ENCODE data around the gene EEF1A1. TPM values are rescaled to one million over a fixed set of nuclear protein-coding genes. Genes with fewer than 3 reads are reported as not detected.

Gene EEF1A1
- total and polyA plus RNA-seq, 9 donors = 15,578 to 19,769 (median 16,968) TPM

- TF ChIP-seq EP300 (IDR thresholded peaks at IDR 0.05) (no peak), POLR2A (IDR thresholded peaks at IDR 0.05) (no peak)
- TF ChIP-seq, protein P1, sequence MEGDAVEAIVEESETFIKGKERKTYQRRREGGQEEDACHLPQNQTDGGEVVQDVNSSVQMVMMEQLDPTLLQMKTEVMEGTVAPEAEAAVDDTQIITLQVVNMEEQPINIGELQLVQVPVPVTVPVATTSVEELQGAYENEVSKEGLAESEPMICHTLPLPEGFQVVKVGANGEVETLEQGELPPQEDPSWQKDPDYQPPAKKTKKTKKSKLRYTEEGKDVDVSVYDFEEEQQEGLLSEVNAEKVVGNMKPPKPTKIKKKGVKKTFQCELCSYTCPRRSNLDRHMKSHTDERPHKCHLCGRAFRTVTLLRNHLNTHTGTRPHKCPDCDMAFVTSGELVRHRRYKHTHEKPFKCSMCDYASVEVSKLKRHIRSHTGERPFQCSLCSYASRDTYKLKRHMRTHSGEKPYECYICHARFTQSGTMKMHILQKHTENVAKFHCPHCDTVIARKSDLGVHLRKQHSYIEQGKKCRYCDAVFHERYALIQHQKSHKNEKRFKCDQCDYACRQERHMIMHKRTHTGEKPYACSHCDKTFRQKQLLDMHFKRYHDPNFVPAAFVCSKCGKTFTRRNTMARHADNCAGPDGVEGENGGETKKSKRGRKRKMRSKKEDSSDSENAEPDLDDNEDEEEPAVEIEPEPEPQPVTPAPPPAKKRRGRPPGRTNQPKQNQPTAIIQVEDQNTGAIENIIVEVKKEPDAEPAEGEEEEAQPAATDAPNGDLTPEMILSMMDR (IDR thresholded peaks at IDR 0.05) = no peak
- H3K4me3 ChIP-seq = no peak overlapping the region
- no peaks in the 10 kb centered on the region for H3K4me1 ChIP-seq (ENCODE audit: insufficient read depth)
- intact Hi-C loops (cut with DNase I) = no loop called here
- H3K9me3 ChIP-seq = no peaks in the 10 kb centered on the region
- H3K27ac ChIP-seq = no peak overlapping the region
- 40 to 46% (median 40%) methylated on average over 7 of the region's 7 CpGs for WGBS, 3 donors
- H3K27me3 ChIP-seq = no peaks in the 10 kb centered on the region
- DNase-seq = no peak
- H3K36me3 ChIP-seq = no peaks in the 10 kb centered on the region
Measured at GRCh38 chr6:73528897-73529296, 8.1 kb upstream of the EEF1A1 start.

DNA sequence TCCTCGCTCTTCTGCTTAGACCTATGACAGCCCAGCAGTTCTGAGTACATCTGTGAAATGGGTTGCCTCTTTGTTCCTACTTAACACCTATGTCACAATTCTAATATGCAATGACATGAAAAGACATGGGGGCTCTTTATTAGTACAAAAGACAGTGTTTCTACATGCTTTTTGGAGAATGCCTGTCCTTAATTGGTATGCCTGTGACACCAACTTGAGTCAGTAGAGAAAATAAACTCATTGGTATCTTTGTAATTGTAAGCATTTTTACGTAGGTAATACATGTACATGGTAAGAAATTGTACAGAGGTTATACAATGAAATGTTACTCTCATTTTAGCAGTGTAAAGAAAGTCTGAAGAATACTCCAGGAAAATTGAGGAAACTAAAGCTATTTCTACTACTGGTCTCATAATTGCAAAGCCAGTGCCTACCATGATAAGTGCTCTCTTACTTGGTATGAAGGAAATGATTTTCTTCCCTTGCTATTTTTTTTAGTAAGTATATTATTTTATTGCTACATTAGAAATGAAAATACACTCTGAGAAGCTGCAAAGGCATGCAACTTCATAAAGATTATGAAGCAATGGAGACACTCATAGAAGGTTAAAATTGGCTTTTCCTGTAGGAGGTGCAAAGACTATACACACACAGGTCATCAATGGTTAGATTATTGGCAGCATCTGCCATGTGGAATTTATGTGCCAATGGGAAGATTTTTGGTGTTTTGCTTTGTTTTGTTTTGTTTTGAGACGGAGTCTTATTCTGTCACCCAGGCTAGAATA lies 4.9 kb upstream of the EEF1A1 start:
- H3K9me3 ChIP-seq = no peaks in the 10 kb centered on the region
- H3K4me3 ChIP-seq = no peak overlapping the region
- no peaks in the 10 kb centered on the region for H3K27me3 ChIP-seq
- intact Hi-C loops (cut with DNase I) = no loop called here
- H3K27ac ChIP-seq = no peak overlapping the region
- DNase-seq = no peak
- 91 to 95% (median 92%) methylated on average over 3 of the region's 3 CpGs for WGBS, 3 donors
- H3K36me3 ChIP-seq = no peaks in the 10 kb centered on the region
- peaks cover 1% of the 10 kb centered on the region for H3K4me1 ChIP-seq (ENCODE audit: insufficient read depth)
- TF ChIP-seq, protein P1 (IDR thresholded peaks at IDR 0.05) = no peak

DNA sequence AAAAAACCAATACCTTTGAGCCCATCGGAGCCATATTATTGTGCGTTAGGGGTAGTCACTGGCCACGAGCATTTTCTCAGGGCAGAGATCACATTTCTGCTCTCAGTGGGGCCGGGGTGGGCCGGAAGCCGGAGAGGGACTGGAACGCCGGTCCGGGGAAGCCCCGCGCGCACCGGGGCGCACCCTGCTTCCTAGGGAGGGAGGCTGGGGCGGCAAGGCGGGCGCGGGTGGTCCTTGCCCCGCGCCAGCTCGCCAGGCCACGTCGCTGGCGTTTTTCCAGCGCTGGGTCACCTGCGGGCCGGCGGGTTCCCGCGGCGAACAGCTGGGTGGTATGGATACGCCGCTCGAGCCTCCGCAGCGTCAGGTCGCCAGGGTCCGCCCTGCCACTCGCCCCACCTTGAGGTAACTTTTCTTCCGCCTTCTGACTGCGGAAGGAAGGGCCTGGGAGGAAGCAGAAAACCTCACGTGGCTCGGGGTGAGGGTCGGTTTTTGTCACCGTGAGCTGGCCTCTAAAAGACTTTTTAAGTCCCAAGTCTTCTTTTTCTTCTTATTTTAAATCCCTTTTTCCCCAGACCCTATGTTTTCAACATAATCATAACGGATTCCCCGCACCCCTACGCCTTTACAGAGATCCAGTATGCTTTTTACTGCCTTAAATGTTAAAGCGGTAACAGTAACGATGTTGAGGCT lies 2.7 kb upstream of the EEF1A1 start:
- Histone ChIP-seq H3K27me3 (no peaks in the 10 kb centered on the region), H3K4me3 (peak overlapping the region; percentile 80), H3K27ac (peak overlapping the region; percentile 88 to 99), H3K9me3 (no peaks in the 10 kb centered on the region), H3K36me3 (no peaks in the 10 kb centered on the region), H3K4me1 (ENCODE audit: insufficient read depth) (peaks cover 1% of the 10 kb centered on the region)
- WGBS, 3 donors = 4 to 8% (median 5%) methylated on average over 48 to 50 of the region's 50 CpGs
- intact Hi-C loops (cut with DNase I) = loop anchor here in 3 of 4 donors (2.0 to 5.0 kb wide), 2 partner anchors 57 to 59 kb away; no protein-coding TSS in a partner anchor
- TF ChIP-seq EP300 (IDR thresholded peaks at IDR 0.05) (no peak), POLR2A (IDR thresholded peaks at IDR 0.05) (no peak)
- TF ChIP-seq, protein P1 (IDR thresholded peaks at IDR 0.05) = no peak
- peak; percentile 56 to 73 (median 66) for DNase-seq

DNA sequence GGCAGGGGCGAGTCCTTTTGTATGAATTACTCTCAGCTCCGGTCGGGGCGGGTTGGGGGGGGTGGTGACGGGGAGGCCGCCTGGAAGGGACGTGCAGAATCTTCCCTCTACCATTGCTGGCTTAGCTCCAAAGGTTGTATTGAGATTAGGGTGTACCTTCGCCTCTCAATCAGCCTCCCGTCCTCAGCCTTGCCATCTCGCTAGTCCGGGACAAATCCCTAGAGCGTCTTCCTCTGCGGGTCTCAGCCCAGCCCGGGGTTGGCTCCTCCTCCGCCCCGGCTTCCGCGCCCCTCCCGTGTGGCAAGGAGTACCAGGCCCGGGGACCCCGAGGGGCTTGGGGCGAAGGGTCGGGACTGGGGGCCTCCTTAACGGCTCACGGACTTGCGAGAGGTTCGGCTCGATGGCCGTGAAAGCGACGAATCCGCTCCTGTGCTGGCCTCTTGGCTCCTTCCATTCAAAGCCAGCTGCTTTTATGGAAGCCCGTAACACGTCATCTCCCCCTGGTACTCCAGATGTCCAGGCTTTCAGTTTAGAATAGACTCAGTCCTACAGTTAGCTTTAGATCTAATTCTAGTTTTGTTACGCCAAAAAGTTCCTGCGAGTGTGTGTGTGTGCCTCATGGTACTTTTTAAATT lies 636 bp upstream of the EEF1A1 start:
- TF ChIP-seq, protein P1 (IDR thresholded peaks at IDR 0.05) = no peak
- peak; percentile 43 for TF ChIP-seq POLR2A (IDR thresholded peaks at IDR 0.05)
- H3K9me3 ChIP-seq = no peaks in the 10 kb centered on the region
- H3K4me3 ChIP-seq = peak overlapping the region; percentile 76
- peaks cover 1% of the 10 kb centered on the region for H3K4me1 ChIP-seq (ENCODE audit: insufficient read depth)
- H3K27ac ChIP-seq = peak overlapping the region; percentile 99
- intact Hi-C loops (cut with DNase I) = loop anchor here in 3 of 4 donors (2.0 to 5.0 kb wide), 2 partner anchors 61 to 131 kb away; partner anchors contain the start of gene SLC17A5 (in 1 of the 3)
- DNase-seq = peak; percentile 80 to 88 (median 86)
- H3K36me3 ChIP-seq = no peaks in the 10 kb centered on the region
- H3K27me3 ChIP-seq = no peaks in the 10 kb centered on the region
- WGBS, 3 donors = 1% methylated on average over 35 to 36 of the region's 36 CpGs

Measured in ovary (tissue), 9 donors.